ENCODE results near the gene ELAVL3.

DNA sequence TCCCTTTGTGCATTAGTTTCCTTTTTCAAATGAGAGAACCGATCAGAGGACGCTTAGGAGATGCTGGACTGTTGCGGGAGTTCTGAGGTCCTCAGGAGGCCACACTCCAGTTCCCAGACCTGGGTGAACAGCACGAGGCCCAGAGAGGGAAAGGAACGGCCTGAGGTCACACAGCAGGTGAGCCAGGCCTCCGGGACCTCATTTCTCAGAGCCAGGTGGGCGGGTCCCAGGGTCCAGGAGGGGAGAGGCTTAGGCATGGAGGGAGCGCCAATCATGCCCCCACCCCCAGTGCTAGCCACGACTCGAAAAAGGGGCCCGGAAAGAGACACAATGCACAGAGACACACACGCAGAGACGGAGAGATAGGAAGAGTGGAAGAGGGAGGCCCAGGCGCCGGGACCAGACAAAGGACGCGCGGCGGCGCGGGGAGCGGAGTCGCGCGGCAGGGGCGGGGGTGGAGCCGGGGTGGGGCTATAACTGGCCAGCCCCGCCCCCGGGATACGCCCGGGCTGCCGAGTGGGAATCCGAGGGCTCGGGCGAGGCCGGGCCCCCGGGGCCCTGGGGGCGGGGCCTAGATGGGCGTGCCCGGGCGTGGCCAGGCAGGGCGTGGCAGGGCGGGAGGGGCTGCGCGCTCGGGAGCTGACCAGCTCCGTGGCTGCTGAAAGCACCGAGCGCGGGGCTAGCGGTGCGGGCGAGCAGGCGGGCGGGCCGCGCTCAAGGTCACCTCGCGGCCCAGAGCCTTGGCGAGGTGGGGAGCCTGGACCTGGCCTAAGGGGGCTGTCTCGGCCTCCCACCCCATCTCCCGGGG, 1.6 kb downstream of the ELAVL3 start:
- no peak for TF ChIP-seq POLR2A (IDR thresholded peaks at IDR 0.05; ENCODE audit: low read depth, low read length)
- TF ChIP-seq POLR2AphosphoS5 (IDR thresholded peaks at IDR 0.05; ENCODE audit: low read depth, low read length): no peak
- TF ChIP-seq PAX5 (IDR thresholded peaks at IDR 0.05; ENCODE audit: insufficient read depth, low read length, severe bottlenecking): no peak

Measured in GM12891 (cell line).